Right lung (tissue), 5 donors: ENCODE results near the gene CD160. TPM values are rescaled to one million over a fixed set of nuclear protein-coding genes. Genes with fewer than 3 reads are reported as not detected.
"Not testable (repeated sequence)": the region's sequence is repeated elsewhere in the genome, so short reads cannot be mapped to it uniquely, and the experiment has no call there.

ENCODE experiments used
- DNase-seq, 2 donors: peaks; one replicate each; pipeline ENCODE4 v3.0.0-alpha.2; 2013
- polyA plus RNA-seq, 5 donors: library from polyadenylated mRNA; unstranded; fragments of 120-200 nt; gene quantifications; one replicate each; pipeline versions ENCODE4 v1.2.1 to v1.2.3, GENCODE V29; 2013; ENCODE audit warnings: inconsistent platforms in 1 of 5, low replicate concordance in 1 of 5; ENCODE audit not compliant: insufficient read length in 5 of 5, insufficient read depth in 1 of 5

The CD160 gene
- polyA plus RNA-seq, 5 donors: 1.5 to 3.3 (median 2.2) TPM

DNA sequence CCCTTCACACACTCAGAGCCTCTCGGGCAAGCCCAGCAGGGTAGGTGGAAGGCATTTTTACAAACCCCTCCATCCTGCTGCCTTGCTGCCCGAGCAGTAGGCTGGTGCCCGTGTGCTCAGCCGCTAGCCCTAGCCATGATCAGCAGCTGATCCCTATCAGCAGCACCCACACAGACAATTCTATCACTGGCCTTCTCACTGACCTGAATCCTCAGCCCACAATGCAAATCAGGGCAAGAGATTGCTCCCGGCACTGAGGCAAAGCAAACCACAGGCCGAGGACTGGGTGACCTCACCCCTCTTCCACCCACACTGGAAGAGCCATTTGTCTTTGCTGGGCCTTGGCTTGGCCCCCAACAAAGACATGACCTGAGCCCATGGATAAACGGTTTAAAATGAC lies 11.2 kb upstream of the CD160 start:
- no peak for DNase-seq

- no peak for DNase-seq
These were observed 8.8 kb upstream of the CD160 start for GRCh38 chr1:145710291-145711027.

DNA sequence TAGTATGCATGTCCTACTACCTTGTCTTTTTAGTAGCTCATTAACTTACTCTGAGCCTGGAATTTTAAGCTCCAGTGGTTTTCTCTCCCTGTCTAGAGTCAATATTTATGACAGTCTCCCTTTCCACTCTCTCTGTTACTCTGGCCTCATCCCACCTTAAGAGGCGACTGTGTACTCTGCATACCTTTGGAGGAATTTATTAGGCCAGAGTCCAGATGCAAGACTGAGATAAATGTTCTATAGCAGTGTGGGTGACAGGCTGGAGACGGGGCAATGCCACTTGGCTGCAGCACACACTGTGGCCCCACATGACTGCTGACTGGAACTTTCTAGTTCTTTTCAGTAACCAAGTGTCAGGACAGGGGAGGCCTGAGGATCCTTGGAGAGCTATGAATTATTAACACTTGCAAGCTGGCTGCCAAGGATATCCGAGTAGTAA lies 8.1 kb upstream of the CD160 start:
- DNase-seq: no peak

GRCh38 chr1:145714524-145715111 lies 4.7 kb upstream of the CD160 start:
- no peak for DNase-seq

DNA sequence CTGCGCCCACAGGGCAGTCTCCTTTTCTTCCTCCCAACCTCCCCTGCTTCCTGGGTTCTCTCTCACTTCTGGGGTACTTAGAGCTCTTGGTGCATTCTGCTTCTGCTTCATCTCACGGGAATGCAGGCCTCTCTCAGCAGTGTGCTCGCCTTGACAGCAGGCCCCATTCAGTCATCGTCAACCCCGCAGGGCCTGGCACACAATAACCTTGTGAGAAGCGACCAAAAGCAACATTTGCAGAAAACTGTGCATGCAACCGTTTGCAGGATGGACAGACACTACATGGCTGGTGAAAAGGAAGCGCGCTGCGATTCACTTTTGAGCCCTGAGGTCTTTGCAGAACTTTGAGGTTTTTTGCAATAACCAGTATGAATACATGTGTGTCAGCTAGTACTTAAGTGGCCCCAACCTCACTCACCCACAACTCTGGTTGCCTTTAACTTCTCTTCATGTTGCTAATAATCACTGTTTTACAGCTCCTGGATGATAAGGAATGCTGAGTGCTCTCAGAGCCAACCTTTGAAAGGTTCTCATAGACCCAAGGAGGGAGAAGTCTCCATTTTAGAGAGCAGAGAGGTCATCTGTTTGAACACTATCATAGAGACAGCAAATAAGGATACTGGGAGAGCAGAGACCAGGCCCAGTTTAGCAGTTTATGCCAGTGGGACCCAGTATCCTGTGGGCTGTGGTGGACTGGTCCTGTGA lies 2.5 kb upstream of the CD160 start:
- DNase-seq: no peak

- no peak for DNase-seq
These were observed 1.5 kb upstream of the CD160 start for GRCh38 chr1:145717833-145718232.

DNA sequence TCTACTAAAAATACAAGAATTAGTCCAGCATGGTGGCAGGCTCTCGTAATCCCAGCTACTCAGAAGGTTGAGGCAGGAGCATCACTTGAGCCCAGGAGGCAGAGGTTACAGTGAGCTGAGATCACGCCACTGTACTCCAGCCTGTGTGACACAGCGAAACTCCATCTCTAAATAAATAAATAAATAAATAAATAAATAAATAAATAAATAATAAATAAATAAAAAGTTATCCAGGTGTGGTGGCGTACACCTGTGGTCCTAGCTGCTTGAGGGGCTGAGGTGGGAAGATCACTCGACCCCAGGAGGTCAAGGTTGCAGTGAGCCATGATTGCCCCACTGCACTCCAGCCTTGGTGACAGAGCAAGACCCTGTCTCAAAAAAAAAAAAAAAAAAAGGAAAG lies 834 bp upstream of the CD160 start:
- not testable (repeated sequence) for DNase-seq

GRCh38 chr1:145720556-145720877 lies 1.2 kb downstream of the CD160 start:
- no peak for DNase-seq

DNA sequence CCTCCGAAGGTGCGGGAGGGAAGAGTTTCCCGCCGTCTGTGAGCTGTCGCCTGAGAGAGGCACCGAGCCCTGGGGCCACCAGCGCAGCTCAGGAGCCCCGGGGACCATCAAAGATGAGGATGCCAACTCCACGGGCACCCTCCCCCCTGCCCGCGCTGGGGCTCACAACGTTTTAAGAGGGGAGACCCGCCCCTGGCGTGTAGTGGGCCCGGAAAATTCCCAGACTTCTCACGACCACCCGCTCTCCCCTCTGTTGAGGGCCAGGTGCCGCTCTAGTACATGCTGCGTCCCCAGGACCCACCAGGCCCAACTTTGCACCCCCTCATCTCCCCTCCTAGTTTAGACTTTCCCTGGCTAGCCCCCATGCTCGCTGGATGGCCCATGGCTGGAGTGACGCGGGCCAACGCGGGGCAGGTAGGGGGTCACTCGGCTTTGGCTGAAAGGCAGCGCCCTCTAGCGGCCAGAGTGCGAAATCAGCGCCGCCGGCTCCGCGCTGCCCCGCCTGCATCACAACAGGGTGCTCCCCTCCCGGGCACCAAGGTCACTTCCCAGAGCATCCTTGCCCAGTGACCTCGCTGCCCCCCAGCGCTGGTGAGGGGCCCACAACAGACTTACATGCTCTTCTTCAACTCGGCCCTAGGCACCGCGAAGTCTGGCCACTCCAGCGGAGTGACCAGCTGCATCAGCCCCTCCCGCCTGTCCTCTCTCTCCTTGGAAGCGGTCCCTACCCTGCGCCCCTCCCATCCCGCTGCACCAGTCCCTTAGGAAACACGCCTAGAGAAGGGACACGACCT lies 1.8 kb downstream of the CD160 start:
- peak in 1 of 2 donors; percentile 43 for DNase-seq

GRCh38 chr1:145726193-145726592 lies 6.9 kb downstream of the CD160 start:
- not testable (repeated sequence) for DNase-seq

DNA sequence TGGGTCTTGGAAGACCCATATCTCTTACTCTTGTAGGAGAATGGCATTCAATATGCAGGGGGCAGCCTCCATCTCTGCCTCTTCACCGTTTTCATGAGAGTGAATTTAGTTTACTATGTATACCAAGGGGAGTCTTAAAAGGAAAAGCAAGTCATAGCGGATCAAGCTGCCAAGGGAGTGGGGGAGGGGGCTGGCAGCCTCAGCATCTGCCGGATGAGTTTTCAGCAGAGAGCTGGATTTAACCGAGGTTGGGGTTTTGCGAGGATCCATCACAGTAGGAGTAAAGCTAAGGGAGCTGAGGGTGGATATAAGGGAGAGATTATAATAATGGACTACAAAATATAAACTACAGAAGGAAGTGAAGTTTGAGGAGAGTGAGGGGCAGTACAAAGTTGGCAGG lies 9.9 kb downstream of the CD160 start:
- no peak for DNase-seq

DNA sequence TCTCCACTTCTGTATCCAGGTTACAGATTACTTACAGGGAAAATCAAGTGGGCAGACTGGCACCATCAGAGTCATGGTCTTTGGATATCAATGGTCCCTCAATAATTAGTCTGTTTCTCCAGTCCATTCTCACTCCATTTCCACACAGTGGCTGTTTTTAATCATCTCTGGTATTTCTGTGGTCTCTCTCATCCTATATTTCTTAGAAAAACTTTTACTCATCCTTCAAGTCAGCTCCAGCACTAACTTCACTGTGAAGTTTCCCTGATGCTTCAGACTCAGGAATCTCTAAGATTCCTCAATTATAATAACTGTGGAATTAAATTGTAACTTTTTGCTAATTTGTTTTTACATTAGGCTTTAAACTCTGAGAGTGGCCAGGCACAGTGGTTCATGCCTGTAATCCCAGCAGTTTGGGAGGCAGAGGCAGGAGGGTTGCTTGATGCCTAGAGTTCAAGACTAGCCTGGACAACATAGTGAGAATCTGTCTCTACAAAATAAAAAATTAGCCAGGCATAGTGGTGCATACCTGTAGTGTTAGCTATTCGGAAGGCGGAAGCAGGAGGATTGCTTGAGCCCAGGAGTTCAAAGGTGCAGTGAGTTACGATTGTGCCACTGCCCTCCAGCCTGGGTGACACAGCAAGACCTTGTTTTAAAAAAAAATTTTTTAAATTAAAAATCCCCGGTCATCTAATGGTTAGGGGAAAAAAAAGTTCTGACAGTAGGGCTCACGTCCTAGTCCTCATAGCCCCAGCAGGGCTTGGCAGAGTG lies 10.6 kb downstream of the CD160 start:
- DNase-seq: no peak

DNA sequence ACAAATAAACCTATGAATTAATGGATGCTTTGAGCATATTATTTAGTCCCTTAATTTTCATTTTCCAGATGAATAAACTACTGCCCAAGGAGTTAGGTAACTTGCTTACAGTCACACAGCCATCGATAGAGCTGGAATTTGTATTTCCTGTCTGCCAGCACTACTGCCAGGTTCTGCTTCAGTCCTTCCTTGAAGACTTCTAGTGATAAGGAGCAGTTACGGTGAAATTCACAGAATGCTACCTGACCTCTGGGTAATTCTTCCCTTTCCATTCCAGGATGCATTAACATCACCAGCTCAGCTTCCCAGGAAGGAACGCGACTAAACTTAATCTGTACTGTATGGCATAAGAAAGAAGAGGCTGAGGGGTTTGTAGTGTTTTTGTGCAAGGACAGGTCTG lies 11.2 kb downstream of the CD160 start:
- DNase-seq: no peak

- DNase-seq: no peak
These were observed 11.6 kb downstream of the CD160 start for GRCh38 chr1:145730900-145731299.

- DNase-seq: no peak
These were observed 16.9 kb downstream of the CD160 start for GRCh38 chr1:145736191-145736590.

- peak in 1 of 2 donors; percentile 31 for DNase-seq
These were observed 21.0 kb downstream of the CD160 start for GRCh38 chr1:145740269-145740668.

GRCh38 chr1:145747398-145748247 lies 28.3 kb downstream of the CD160 start:
- DNase-seq: no peak

DNA sequence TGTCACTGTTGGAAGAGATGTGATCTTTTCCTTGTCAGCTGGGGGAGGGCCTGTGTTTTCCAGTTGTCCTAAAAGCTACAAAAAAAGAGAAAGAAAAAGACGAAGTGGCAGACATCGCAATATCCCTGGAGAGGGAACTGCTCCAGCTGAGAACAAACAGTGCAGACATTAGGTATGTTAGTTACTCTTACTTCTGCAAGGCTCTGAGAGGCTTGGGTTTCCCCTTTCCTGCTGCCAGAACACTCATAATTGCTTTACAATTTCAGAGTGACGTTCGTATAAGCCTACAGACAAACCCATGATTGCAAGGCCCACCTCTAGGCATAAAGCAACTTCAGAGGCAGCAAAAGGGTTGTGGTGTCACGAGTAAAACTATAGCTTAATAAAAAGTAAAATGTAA lies 31.1 kb downstream of the CD160 start:
- DNase-seq: no peak

- DNase-seq: no peak
These were observed 32.3 kb downstream of the CD160 start for GRCh38 chr1:145751491-145752037.

GRCh38 chr1:145757420-145757819 lies 38.1 kb downstream of the CD160 start:
- DNase-seq: no peak
